Chondrocyte (in vitro differentiated cells): Measurements from ENCODE around the gene CNTNAP5. TPM values are rescaled to one million over a fixed set of nuclear protein-coding genes. Genes with fewer than 3 reads are reported as not detected.

Source experiments
- DNase-seq: peaks from one replicate; pipeline ENCODE4 v3.0.0; 2021; ENCODE audit warnings: mixed read lengths, low spot score
- H3K27ac Mint-ChIP-seq: one replicate; pipeline ENCODE4 v1.8.0; 2021; ENCODE audit warnings: mild to moderate bottlenecking, moderate library complexity, mixed read lengths; ENCODE audit not compliant: unreplicated experiment
- H3K27me3 Mint-ChIP-seq: 2 replicates; pipeline ENCODE4 v1.8.0; 2021; ENCODE audit warnings: low read depth, mixed read lengths
- H3K36me3 Mint-ChIP-seq: 2 replicates; pipeline ENCODE4 v1.8.0; 2021; ENCODE audit warnings: low read depth, mixed read lengths
- H3K4me1 Mint-ChIP-seq: 2 replicates; pipeline ENCODE4 v1.8.0; 2021; ENCODE audit warnings: low read depth, mild to moderate bottlenecking, mixed read lengths
- H3K4me3 Mint-ChIP-seq: one replicate; pipeline ENCODE4 v1.8.0; 2021; ENCODE audit warnings: mild to moderate bottlenecking, moderate library complexity, mixed read lengths; ENCODE audit not compliant: unreplicated experiment
- H3K9me3 Mint-ChIP-seq: 2 replicates; pipeline ENCODE4 v1.8.0; 2021; ENCODE audit warnings: low read depth, mixed read lengths
- total RNA-seq: library from RNA; stranded (reverse); gene quantifications from 3 replicates; pipeline ENCODE4 v1.2.1, GENCODE V29; 2021
- TF ChIP-seq, protein P1 (sequence below): fragments of 200-600 bp; sonication (generic); IDR thresholded peaks from 2 replicates; pipeline ENCODE4 v1.5.0; 2021; ENCODE audit warnings: antibody characterized with exemption, mild to moderate bottlenecking, moderate library complexity

CNTNAP5 gene
- total RNA-seq, 1 donor from 2014 or later: not detected

DNA sequence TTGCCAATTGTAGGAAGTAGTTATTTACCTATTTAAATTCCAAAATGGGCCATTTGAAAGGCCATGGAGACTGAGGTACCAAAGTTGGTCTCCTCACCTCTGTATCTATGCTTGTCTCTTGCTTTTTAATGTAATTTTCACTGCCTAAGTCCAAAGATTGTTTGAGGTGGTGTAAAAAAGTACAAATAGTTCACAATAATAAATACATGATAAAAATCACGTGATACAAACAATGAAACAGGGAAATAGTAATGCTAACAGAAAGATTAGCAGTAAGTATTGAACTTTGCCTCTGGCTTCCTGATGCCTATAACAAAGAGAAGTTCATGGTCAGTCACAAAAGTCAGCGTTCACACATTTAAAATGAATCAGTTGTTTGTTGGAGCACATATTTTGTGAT, 67.6 kb downstream of the CNTNAP5 start:
- H3K36me3 Mint-ChIP-seq: no peaks in the 10 kb centered on the region

DNA sequence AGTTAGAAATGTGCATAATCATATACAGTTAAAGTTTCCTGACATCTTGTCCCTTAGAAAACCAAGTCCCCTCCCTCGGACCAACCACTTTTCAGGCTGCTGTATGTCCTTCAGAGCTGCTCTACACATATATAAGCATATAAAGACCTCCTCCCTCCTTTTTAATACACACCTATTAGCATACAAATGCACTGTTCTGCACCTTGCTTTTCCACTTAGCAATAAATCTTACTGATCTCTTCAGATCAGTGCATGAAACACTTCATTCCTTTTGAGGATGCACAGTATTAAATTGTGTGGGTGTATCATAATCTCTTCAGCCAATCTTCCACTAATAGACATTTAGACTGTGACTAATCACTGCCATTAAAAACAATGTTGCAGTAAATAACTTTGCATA, 79.8 kb downstream of the CNTNAP5 start:
- Mint-ChIP-seq H3K9me3 (no peaks in the 10 kb centered on the region), H3K4me3 (no peak overlapping the region), H3K27ac (no peak overlapping the region), H3K27me3 (no peaks in the 10 kb centered on the region), H3K36me3 (no peaks in the 10 kb centered on the region), H3K4me1 (no peaks in the 10 kb centered on the region)
- TF ChIP-seq, protein P1, sequence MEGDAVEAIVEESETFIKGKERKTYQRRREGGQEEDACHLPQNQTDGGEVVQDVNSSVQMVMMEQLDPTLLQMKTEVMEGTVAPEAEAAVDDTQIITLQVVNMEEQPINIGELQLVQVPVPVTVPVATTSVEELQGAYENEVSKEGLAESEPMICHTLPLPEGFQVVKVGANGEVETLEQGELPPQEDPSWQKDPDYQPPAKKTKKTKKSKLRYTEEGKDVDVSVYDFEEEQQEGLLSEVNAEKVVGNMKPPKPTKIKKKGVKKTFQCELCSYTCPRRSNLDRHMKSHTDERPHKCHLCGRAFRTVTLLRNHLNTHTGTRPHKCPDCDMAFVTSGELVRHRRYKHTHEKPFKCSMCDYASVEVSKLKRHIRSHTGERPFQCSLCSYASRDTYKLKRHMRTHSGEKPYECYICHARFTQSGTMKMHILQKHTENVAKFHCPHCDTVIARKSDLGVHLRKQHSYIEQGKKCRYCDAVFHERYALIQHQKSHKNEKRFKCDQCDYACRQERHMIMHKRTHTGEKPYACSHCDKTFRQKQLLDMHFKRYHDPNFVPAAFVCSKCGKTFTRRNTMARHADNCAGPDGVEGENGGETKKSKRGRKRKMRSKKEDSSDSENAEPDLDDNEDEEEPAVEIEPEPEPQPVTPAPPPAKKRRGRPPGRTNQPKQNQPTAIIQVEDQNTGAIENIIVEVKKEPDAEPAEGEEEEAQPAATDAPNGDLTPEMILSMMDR: no peak
- no peak for DNase-seq

More for the DNA sequence above, 67.6 kb downstream of the CNTNAP5 start:
- TF ChIP-seq, protein P1: no peak
- Mint-ChIP-seq H3K9me3 (peaks cover 14% of the 10 kb centered on the region), H3K4me3 (no peak overlapping the region), H3K27me3 (no peaks in the 10 kb centered on the region), H3K27ac (no peak overlapping the region), H3K4me1 (no peaks in the 10 kb centered on the region)
- DNase-seq: no peak

DNA sequence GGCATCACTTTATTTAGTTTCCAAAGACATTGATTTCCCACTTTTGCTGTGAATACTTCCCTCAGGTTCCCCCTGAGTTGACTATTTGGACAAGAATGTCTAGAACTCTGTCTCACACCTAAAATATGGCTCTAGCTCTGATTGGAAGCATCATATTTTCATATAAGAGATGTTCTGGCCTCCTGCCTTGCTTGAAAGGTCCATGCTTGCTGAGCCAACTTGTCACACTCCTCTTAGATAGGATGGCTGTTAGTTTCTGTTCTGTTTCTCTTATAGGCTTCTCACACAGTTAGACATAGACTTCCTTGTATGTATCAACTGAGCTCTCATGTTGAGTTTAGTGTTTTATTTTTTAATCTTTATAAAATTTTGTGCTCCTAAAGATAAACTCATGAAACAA, 87.1 kb downstream of the CNTNAP5 start:
- Mint-ChIP-seq H3K27me3 (no peaks in the 10 kb centered on the region), H3K27ac (no peak overlapping the region)
- no peak for DNase-seq

DNA sequence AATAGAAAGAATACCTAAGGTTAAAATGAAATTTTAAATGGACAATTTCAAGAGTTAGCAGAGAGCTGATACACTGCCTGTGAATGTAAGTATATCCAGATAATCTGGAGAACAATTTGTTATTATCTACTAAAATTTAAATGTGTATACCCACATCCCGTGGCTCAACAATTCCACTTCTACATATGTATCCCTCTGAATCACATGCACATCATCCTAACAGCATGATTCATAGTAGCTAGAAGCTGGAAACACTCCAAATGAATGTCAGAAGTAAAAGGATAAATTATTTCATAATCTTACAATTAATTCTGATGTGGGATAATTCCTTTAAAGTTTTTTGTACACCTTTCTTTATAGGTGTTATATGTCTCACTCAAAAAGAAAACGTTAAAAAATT, 87.9 kb downstream of the CNTNAP5 start:
- Mint-ChIP-seq H3K27me3 (no peaks in the 10 kb centered on the region), H3K4me3 (no peak overlapping the region), H3K27ac (no peak overlapping the region), H3K36me3 (no peaks in the 10 kb centered on the region), H3K4me1 (no peaks in the 10 kb centered on the region), H3K9me3 (no peaks in the 10 kb centered on the region)
- TF ChIP-seq, protein P1: no peak
- DNase-seq: no peak

More for the DNA sequence above, 87.1 kb downstream of the CNTNAP5 start:
- H3K4me3 Mint-ChIP-seq: no peak overlapping the region
- no peaks in the 10 kb centered on the region for H3K4me1 Mint-ChIP-seq
- no peaks in the 10 kb centered on the region for H3K36me3 Mint-ChIP-seq
- TF ChIP-seq, protein P1: no peak
- no peaks in the 10 kb centered on the region for H3K9me3 Mint-ChIP-seq

DNA sequence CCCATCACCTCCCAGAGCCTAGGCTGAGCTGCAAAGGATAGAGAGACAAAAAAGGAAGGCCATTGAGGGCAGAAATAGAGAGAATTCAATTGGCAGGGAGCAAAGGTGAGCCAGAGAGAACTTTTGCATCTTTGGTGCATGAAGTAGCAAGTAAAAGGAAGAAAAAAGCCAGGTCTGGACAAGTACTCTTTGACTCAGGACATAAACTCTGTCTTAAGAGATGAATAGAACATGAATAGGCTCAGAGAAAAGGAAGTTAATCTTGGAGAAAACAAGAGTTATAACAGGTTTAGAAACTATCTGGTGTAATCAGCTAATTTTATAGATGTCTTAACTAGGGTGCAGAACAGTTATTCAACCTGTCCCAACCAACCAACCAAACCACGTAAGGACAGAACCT, 95.2 kb downstream of the CNTNAP5 start:
- no peak overlapping the region for H3K4me3 Mint-ChIP-seq

More for the DNA sequence above, 95.2 kb downstream of the CNTNAP5 start:
- Mint-ChIP-seq H3K27ac (no peak overlapping the region), H3K4me1 (no peaks in the 10 kb centered on the region), H3K27me3 (no peaks in the 10 kb centered on the region), H3K36me3 (no peaks in the 10 kb centered on the region), H3K9me3 (peaks cover 15% of the 10 kb centered on the region)
- DNase-seq: no peak
- TF ChIP-seq, protein P1: no peak
